ENCODE results near the gene ZBTB42.

- no peak for TF ChIP-seq RAD21 (IDR thresholded peaks at IDR 0.05)
- TF ChIP-seq MAX (IDR thresholded peaks at IDR 0.05), result no peak
- TF ChIP-seq TAF1 (conservative IDR thresholded peaks at IDR 0.05), result no peak
- TF ChIP-seq CTCF (IDR thresholded peaks at IDR 0.05; ENCODE audit: low read depth, low read length, missing input control), result no peak
- TF ChIP-seq YY1 (IDR thresholded peaks at IDR 0.05), result no peak
- TF ChIP-seq, protein P1, sequence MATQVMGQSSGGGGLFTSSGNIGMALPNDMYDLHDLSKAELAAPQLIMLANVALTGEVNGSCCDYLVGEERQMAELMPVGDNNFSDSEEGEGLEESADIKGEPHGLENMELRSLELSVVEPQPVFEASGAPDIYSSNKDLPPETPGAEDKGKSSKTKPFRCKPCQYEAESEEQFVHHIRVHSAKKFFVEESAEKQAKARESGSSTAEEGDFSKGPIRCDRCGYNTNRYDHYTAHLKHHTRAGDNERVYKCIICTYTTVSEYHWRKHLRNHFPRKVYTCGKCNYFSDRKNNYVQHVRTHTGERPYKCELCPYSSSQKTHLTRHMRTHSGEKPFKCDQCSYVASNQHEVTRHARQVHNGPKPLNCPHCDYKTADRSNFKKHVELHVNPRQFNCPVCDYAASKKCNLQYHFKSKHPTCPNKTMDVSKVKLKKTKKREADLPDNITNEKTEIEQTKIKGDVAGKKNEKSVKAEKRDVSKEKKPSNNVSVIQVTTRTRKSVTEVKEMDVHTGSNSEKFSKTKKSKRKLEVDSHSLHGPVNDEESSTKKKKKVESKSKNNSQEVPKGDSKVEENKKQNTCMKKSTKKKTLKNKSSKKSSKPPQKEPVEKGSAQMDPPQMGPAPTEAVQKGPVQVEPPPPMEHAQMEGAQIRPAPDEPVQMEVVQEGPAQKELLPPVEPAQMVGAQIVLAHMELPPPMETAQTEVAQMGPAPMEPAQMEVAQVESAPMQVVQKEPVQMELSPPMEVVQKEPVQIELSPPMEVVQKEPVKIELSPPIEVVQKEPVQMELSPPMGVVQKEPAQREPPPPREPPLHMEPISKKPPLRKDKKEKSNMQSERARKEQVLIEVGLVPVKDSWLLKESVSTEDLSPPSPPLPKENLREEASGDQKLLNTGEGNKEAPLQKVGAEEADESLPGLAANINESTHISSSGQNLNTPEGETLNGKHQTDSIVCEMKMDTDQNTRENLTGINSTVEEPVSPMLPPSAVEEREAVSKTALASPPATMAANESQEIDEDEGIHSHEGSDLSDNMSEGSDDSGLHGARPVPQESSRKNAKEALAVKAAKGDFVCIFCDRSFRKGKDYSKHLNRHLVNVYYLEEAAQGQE (IDR thresholded peaks at IDR 0.05), result no peak
- no peak for TF ChIP-seq EGR1 (IDR thresholded peaks at IDR 0.05; ENCODE audit: low read depth in 2 of 2)
- no peak for TF ChIP-seq HNF4A (conservative IDR thresholded peaks at IDR 0.05)
- TF ChIP-seq RXRA (IDR thresholded peaks at IDR 0.05), result no peak
- TF ChIP-seq ATF3 (IDR thresholded peaks at IDR 0.05), result no peak
- no peak for TF ChIP-seq GABPA (IDR thresholded peaks at IDR 0.05 in 1 of 2, conservative IDR thresholded peaks at IDR 0.05 in 1 of 2)
- no peak for TF ChIP-seq SP1 (IDR thresholded peaks at IDR 0.05)
- TF ChIP-seq HNF4G (IDR thresholded peaks at IDR 0.05), result no peak
- no peak for TF ChIP-seq ZBTB33 (IDR thresholded peaks at IDR 0.05)
Observed at GRCh38 chr14:104770072-104770579, 30.8 kb upstream of the ZBTB42 start.

Data from liver (tissue), 3 donors.